IMR-90 (cell line): ENCODE measurements around the gene XAF1. TPM values are rescaled to one million over a fixed set of nuclear protein-coding genes. Genes with fewer than 3 reads are reported as not detected.

Experiments
- ATAC-seq: fragments of 200-7000 bp; cut with Tn5 transposase; 2 replicates; pipeline ENCODE4 v1.9.1; 2020; ENCODE audit warnings: low read depth, mild to moderate bottlenecking, moderate library complexity
- BruUV-seq: library from RNA; stranded (reverse); fragments of 400-500 nt; replicated peaks from 2 replicates; lab custom pipeline; 2021; lab: Mats Ljungman, UMichigan
- CTCF ChIA-PET: fragments of 300-600 bp; formaldehyde crosslinking; extraction: SDS; loops from one replicate; lab custom pipeline; 2021; ENCODE audit warnings: antibody characterized with exemption; lab: Yijun Ruan, JAX
- POLR2A ChIA-PET: fragments of 300-600 bp; sonication (Branson Sonifier 250); formaldehyde crosslinking; loops from one replicate; lab custom pipeline; 2022; ENCODE audit warnings: antibody characterized with exemption; ENCODE audit not compliant: unreplicated experiment; lab: Charles Lee
- DNase-seq: peaks from one replicate; pipeline ENCODE4 v3.0.0; 2013
- H2AFZ ChIP-seq: replicated peaks from 2 replicates; pipeline ENCODE3; 2013; ENCODE audit warnings: low read length, mild to moderate bottlenecking; ENCODE audit not compliant: poor library complexity
- H2AK5ac ChIP-seq: 2 replicates; pipeline ENCODE4 v1.6.1; 2013; ENCODE audit warnings: low read depth, low read length, inconsistent platforms
- H2AK9ac ChIP-seq: replicated peaks from 2 replicates; pipeline ENCODE3; 2013; ENCODE audit warnings: mild to moderate bottlenecking, low read depth, low read length, moderate library complexity; ENCODE audit not compliant: poor library complexity
- H2BK120ac ChIP-seq: 2 replicates; pipeline ENCODE4 v1.6.1; 2013; ENCODE audit warnings: low read depth, low read length, inconsistent platforms
- H2BK15ac ChIP-seq: 3 replicates; pipeline ENCODE4 v1.6.1; 2013; ENCODE audit warnings: low read depth, low read length, inconsistent platforms
- H2BK20ac ChIP-seq: 2 replicates; pipeline ENCODE4 v1.6.1; 2013; ENCODE audit warnings: low read depth, mild to moderate bottlenecking, inconsistent platforms, low read length, moderate library complexity
- H2BK5ac ChIP-seq: 2 replicates; pipeline ENCODE4 v1.6.1; 2013; ENCODE audit warnings: mild to moderate bottlenecking, low read depth, low read length, inconsistent platforms; ENCODE audit not compliant: poor library complexity, severe bottlenecking
- H3K14ac ChIP-seq: replicated peaks from 2 replicates; pipeline ENCODE4 v1.6.1; 2013; ENCODE audit warnings: low read depth, low read length, inconsistent platforms
- H3K18ac ChIP-seq: 2 replicates; pipeline ENCODE4 v1.6.1; 2013; ENCODE audit warnings: low read depth, low read length, control low read depth
- H3K23ac ChIP-seq: 2 replicates; pipeline ENCODE4 v1.6.1; 2013; ENCODE audit warnings: low read depth, low read length, inconsistent platforms
- H3K27ac ChIP-seq: 2 replicates; pipeline ENCODE4 v1.5.1; 2013; ENCODE audit warnings: mild to moderate bottlenecking, control low read depth, low read length; ENCODE audit not compliant: insufficient read depth
- H3K27me3 ChIP-seq: 2 replicates; pipeline ENCODE4 v1.6.1; 2013; ENCODE audit warnings: low read length; ENCODE audit not compliant: control insufficient read depth, insufficient read depth
- H3K36me3 ChIP-seq: 2 replicates; pipeline ENCODE4 v1.6.1; 2013; ENCODE audit warnings: low read length, mixed read lengths; ENCODE audit not compliant: control insufficient read depth, insufficient read depth
- H3K4ac ChIP-seq: 2 replicates; pipeline ENCODE4 v1.6.1; 2013; ENCODE audit warnings: low read depth, low read length, inconsistent platforms
- H3K4me1 ChIP-seq: 2 replicates; pipeline ENCODE4 v1.6.1; 2013; ENCODE audit warnings: low read length, mixed read lengths; ENCODE audit not compliant: control insufficient read depth, insufficient read depth
- H3K4me2 ChIP-seq: 2 replicates; pipeline ENCODE4 v1.6.1; 2013; ENCODE audit warnings: low read depth, mild to moderate bottlenecking, control low read depth, low read length, moderate library complexity
- H3K4me3 ChIP-seq: 2 replicates; pipeline ENCODE4 v1.5.1; 2013; ENCODE audit warnings: low read depth, mild to moderate bottlenecking, control low read depth, low read length, moderate library complexity; ENCODE audit not compliant: insufficient read depth
- H3K56ac ChIP-seq: 2 replicates; pipeline ENCODE4 v1.6.1; 2013; ENCODE audit warnings: low read length, inconsistent platforms; ENCODE audit not compliant: insufficient read depth; ENCODE audit errors: extremely low read depth
- H3K79me1 ChIP-seq, 2 experiments: 2 replicates each; pipeline ENCODE4 v1.6.1; 2013; ENCODE audit warnings: low read length in 2 of 2, inconsistent platforms in 1 of 2, low read depth in 1 of 2
- H3K9ac ChIP-seq: 2 replicates; pipeline ENCODE4 v1.6.1; 2013; ENCODE audit warnings: low read depth, low read length, control low read depth
- H3K9me1 ChIP-seq: 2 replicates; pipeline ENCODE4 v1.6.1; 2013; ENCODE audit warnings: low read length, inconsistent platforms; ENCODE audit not compliant: insufficient read depth
- H3K9me3 ChIP-seq: 2 replicates; pipeline ENCODE4 v1.6.1; 2013; ENCODE audit warnings: low read length; ENCODE audit not compliant: control insufficient read depth, insufficient read depth
- H4K20me1 ChIP-seq: 2 replicates; pipeline ENCODE4 v1.6.1; 2013; ENCODE audit warnings: low read length, inconsistent platforms; ENCODE audit not compliant: insufficient read depth
- H4K5ac ChIP-seq: 2 replicates; pipeline ENCODE4 v1.6.1; 2013; ENCODE audit warnings: mild to moderate bottlenecking, low read depth, low read length, control low read depth
- H4K8ac ChIP-seq, 2 experiments: 2 replicates each; pipeline ENCODE4 v1.6.1; 2013; ENCODE audit warnings: low read depth in 2 of 2, low read length in 2 of 2, control low read depth in 1 of 2, inconsistent platforms in 1 of 2
- H4K91ac ChIP-seq: 2 replicates; pipeline ENCODE4 v1.6.1; 2013; ENCODE audit warnings: low read depth, low read length, inconsistent platforms; ENCODE audit not compliant: insufficient read depth
- BHLHE40 ChIP-seq: fragments of 150-350 bp; IDR thresholded peaks from 2 replicates; pipeline ENCODE4 v1.6.1; 2016; ENCODE audit warnings: mild to moderate bottlenecking, low read depth, low read length
- CEBPB ChIP-seq: IDR thresholded peaks from 2 replicates; pipeline ENCODE4 v1.6.1; 2012; ENCODE audit warnings: low read depth, low read length, improper control_type of control experiment
- CHD1 ChIP-seq: IDR thresholded peaks from 2 replicates; pipeline ENCODE4 v1.6.1; 2012; ENCODE audit warnings: low read depth, low read length, improper control_type of control experiment
- CTCF ChIP-seq: conservative IDR thresholded peaks from 2 replicates; pipeline ENCODE4 v1.5.1; 2012; ENCODE audit warnings: mild to moderate bottlenecking, low read depth, low read length, improper control_type of control experiment
- ELK1 ChIP-seq: fragments of 150-350 bp; IDR thresholded peaks from 2 replicates; pipeline ENCODE4 v1.6.1; 2016; ENCODE audit warnings: low read depth, mild to moderate bottlenecking, low read length, moderate library complexity, borderline replicate concordance
- FOS ChIP-seq: fragments of 150-350 bp; IDR thresholded peaks from 2 replicates; pipeline ENCODE4 v1.6.1; 2016; ENCODE audit warnings: low read depth, low read length
- MAFK ChIP-seq: IDR thresholded peaks from 2 replicates; pipeline ENCODE4 v1.6.1; 2012; ENCODE audit warnings: low read depth, low read length, improper control_type of control experiment
- MXI1 ChIP-seq: IDR thresholded peaks from 2 replicates; pipeline ENCODE4 v1.6.1; 2012; ENCODE audit warnings: low read depth, mild to moderate bottlenecking, low read length, moderate library complexity, borderline replicate concordance
- NFE2L2 ChIP-seq: fragments of 150-350 bp; IDR thresholded peaks from 2 replicates; pipeline ENCODE4 v1.6.1; 2016; ENCODE audit warnings: low read depth, mild to moderate bottlenecking, low read length
- POLR2A ChIP-seq: IDR thresholded peaks from 2 replicates; pipeline ENCODE4 v1.6.1; 2012; ENCODE audit warnings: mild to moderate bottlenecking, low read depth, low read length
- RAD21 ChIP-seq: IDR thresholded peaks from 2 replicates; pipeline ENCODE4 v1.6.1; 2012; ENCODE audit warnings: low read length, improper control_type of control experiment
- RCOR1 ChIP-seq: IDR thresholded peaks from 2 replicates; pipeline ENCODE4 v1.6.1; 2012; ENCODE audit warnings: mild to moderate bottlenecking, low read length, improper control_type of control experiment; ENCODE audit not compliant: insufficient replicate concordance
- RFX5 ChIP-seq: IDR thresholded peaks from 2 replicates; pipeline ENCODE4 v1.8.0; 2012; ENCODE audit warnings: low read depth, mild to moderate bottlenecking, low read length, moderate library complexity
- SMC3 ChIP-seq: fragments of 150-350 bp; IDR thresholded peaks from 2 replicates; pipeline ENCODE4 v1.6.1; 2016; ENCODE audit warnings: low read depth, mild to moderate bottlenecking, antibody characterized with exemption, low read length, moderate library complexity
- USF2 ChIP-seq: fragments of 150-350 bp; IDR thresholded peaks from 2 replicates; pipeline ENCODE4 v1.6.1; 2017; ENCODE audit warnings: mild to moderate bottlenecking, antibody characterized with exemption, low read length, low read depth
- WGBS, 2 experiments: methylation state at CpG; one replicate each; pipeline versions ENCODE4 v1.1.5 to v1.1.7; 2013; ENCODE audit warnings: missing lambda C conversion rate in 2 of 2; ENCODE audit not compliant: insufficient read length in 1 of 2; ENCODE audit errors: extremely low coverage in 2 of 2; 5-methylcytosine and 5-hydroxymethylcytosine counted together
- dilution Hi-C: fragments of 300-500 bp; cut with HindIII; formaldehyde crosslinking; loops from one replicate; pipeline ENCODE4 v1.14.3; 2018; ENCODE audit warnings: low sequenced_read_pairs; ENCODE audit not compliant: unreplicated experiment
- in situ Hi-C: fragments of 300-500 bp; cut with MboI; formaldehyde crosslinking; loops from 3 replicates; pipeline ENCODE4 v1.14.3; 2019; ENCODE audit warnings: low sequenced_read_pairs, inconsistent platforms, mixed read lengths
- intact Hi-C: fragments of 100-400 bp; cut with micrococcal nuclease; formaldehyde crosslinking; loops from 2 replicates; pipeline ENCODE4 v1.10.0; 2022
- polyA plus RNA-seq, 3 experiments: library from polyadenylated mRNA; depleted of rRNA; stranded (reverse); fragments of >200 nt; gene quantifications; 2 replicates each; pipeline ENCODE4 v1.2.3, GENCODE V29; 2012; ENCODE audit warnings: low replicate concordance in 1 of 3
- total RNA-seq: library from RNA; depleted of rRNA; stranded (reverse); fragments of >200 nt; gene quantifications from 2 replicates; pipeline ENCODE4 v1.2.3, GENCODE V29; 2012

Gene XAF1
- total and polyA plus RNA-seq, 2 of the 4 experiments (the other 2 are of a cell fraction) = 1.3 to 3.9 TPM

GRCh38 chr17:6712058-6712853 lies 43.6 kb upstream of the XAF1 start:
- WGBS, 2 experiments = 42% methylated on average over 3 of the region's 11 CpGs; no CpG with 5 or more reads in 1 of the 2 experiments
- Histone ChIP-seq H3K9me1 (no peaks in the 10 kb centered on the region), H3K4ac (no peak overlapping the region), H2BK5ac (no peak overlapping the region), H3K4me1 (no peaks in the 10 kb centered on the region), H4K20me1 (no peaks in the 10 kb centered on the region), H3K9me3 (peaks cover 3% of the 10 kb centered on the region), H3K79me1 (no peaks in the 10 kb centered on the region), H4K8ac (no peak overlapping the region), H3K27me3 (peaks cover 33% of the 10 kb centered on the region), H2AFZ (no peak overlapping the region), H3K4me3 (no peak overlapping the region), H3K14ac (no peak overlapping the region), H2BK20ac (no peak overlapping the region), H3K56ac (no peak overlapping the region), H3K18ac (no peak overlapping the region), H2BK120ac (no peak overlapping the region), H3K9ac (no peak overlapping the region), H3K36me3 (no peaks in the 10 kb centered on the region), H3K4me2 (no peak overlapping the region), H4K5ac (no peak overlapping the region), H2AK9ac (no peak overlapping the region), H2BK15ac (no peak overlapping the region), H4K91ac (no peak overlapping the region), H3K23ac (no peak overlapping the region), H3K27ac (no peak overlapping the region), H2AK5ac (no peak overlapping the region)
- BruUV-seq = no TSS peak
- in situ Hi-C loops = no loop called here
- intact Hi-C loops = no loop called here
- dilution Hi-C loops = no loop called here
- DNase-seq = no peak
- ATAC-seq = no peak
- ChIA-PET POLR2A (no interaction called here), CTCF (interaction anchor here (1.6 kb wide), 1 partner anchor 199 kb away, joined by 3 read pairs; no protein-coding TSS in a partner anchor)
- no peak for TF ChIP-seq CTCF
- TF ChIP-seq SMC3 = no peak
- TF ChIP-seq ELK1 = no peak
- TF ChIP-seq BHLHE40 = no peak
- no peak for TF ChIP-seq CHD1
- TF ChIP-seq RCOR1 = no peak
- TF ChIP-seq CEBPB = no peak
- TF ChIP-seq RFX5 = no peak
- no peak for TF ChIP-seq NFE2L2
- no peak for TF ChIP-seq MAFK
- TF ChIP-seq MXI1 = no peak
- TF ChIP-seq FOS = no peak
- no peak for TF ChIP-seq RAD21
- no peak for TF ChIP-seq POLR2A
- no peak for TF ChIP-seq USF2
